Mesothelial cell of epicardium (in vitro differentiated cells): ENCODE data around the gene CNTFR. TPM values are rescaled to one million over a fixed set of nuclear protein-coding genes. Genes with fewer than 3 reads are reported as not detected.
A peak's percentile ranks its signal among the peaks of the same experiment; 100 is the strongest.
"Not testable (repeated sequence)": the region's sequence is repeated elsewhere in the genome, so short reads cannot be mapped to it uniquely, and the experiment has no call there.

ENCODE experiments used
- DNase-seq, 2 experiments: peaks; one replicate each; pipeline ENCODE4 v3.0.0; 2021; ENCODE audit warnings: low spot score in 2 of 2; ENCODE audit not compliant: unreplicated experiment in 2 of 2
- H3K27ac Mint-ChIP-seq: 2 replicates; pipeline ENCODE4 v1.8.0; 2021; ENCODE audit warnings: mixed read lengths
- H3K27me3 Mint-ChIP-seq: 2 replicates; pipeline ENCODE4 v1.8.0; 2021; ENCODE audit warnings: low read depth, mixed read lengths
- H3K36me3 Mint-ChIP-seq: 2 replicates; pipeline ENCODE4 v1.8.0; 2021; ENCODE audit warnings: mixed read lengths
- H3K4me1 Mint-ChIP-seq: 2 replicates; pipeline ENCODE4 v1.8.0; 2021; ENCODE audit warnings: mixed read lengths
- H3K4me3 Mint-ChIP-seq: 2 replicates; pipeline ENCODE4 v1.8.0; 2021; ENCODE audit warnings: mild to moderate bottlenecking, moderate library complexity, mixed read lengths
- H3K9me3 Mint-ChIP-seq: 2 replicates; pipeline ENCODE4 v1.8.0; 2021; ENCODE audit warnings: mixed read lengths
- CTCF ChIP-seq: fragments of 200-600 bp; sonication (generic); IDR thresholded peaks from one replicate; pipeline ENCODE4 v1.5.0; 2021; ENCODE audit warnings: antibody characterized with exemption; ENCODE audit not compliant: unreplicated experiment
- total RNA-seq: library from RNA; stranded (reverse); gene quantifications from 3 replicates; pipeline ENCODE4 v1.2.1, GENCODE V29; 2021

Gene CNTFR, protein sequence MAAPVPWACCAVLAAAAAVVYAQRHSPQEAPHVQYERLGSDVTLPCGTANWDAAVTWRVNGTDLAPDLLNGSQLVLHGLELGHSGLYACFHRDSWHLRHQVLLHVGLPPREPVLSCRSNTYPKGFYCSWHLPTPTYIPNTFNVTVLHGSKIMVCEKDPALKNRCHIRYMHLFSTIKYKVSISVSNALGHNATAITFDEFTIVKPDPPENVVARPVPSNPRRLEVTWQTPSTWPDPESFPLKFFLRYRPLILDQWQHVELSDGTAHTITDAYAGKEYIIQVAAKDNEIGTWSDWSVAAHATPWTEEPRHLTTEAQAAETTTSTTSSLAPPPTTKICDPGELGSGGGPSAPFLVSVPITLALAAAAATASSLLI
- 25.9 to 28.9 TPM (median 27.0 TPM) in 3 replicates for total RNA-seq

DNA sequence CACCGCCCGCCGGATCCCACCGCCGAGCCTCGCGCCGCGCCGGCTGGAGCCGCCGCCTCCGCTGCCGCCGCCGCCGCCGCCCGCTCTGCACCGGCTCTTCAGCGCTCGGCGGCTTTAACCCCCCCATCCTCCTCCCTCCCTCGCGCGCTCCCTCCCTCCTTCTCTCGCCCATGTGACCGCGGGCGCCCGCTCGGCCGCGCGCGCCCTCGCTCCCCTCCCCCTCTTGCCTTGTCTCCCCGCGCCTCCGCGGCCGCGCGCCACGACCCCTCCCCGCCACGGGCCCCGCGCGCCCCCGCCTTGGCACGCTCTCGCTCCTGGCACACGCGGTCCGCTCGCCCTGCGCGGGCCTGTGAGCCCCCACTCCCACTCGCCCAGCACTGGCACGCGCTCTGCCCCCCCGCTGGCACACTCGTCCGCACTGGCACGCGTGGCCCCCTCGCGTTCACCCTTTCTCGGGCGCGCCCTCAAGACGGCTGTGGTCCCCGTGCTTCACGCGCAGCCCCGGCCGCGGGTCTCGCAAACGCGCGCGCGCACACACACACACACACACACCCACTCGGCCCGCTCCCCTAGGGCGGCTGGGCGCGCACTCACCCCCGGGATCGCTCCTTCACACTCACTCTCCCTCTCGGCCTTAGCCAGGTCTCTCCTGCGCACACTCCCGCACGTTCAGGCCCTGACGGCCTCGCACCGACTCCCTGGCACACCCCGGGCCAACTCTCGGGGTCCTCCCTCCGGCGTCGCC is at the start of gene CNTFR:
Gene CNTFR, minus strand, starts transcription at position 89 of the 745 bp plus-strand sequence. CDS start 20,743 bp downstream, outside the sequence.
- DNase-seq, result peak in 1 of 2 experiments; percentile 62
- TF ChIP-seq CTCF, result no peak
- H3K27ac Mint-ChIP-seq, result peak within 1 kb of the TSS; percentile 41
- no peaks in the 10 kb centered on the region for H3K9me3 Mint-ChIP-seq
- H3K4me3 Mint-ChIP-seq, result peak within 1 kb of the TSS; percentile 85
- H3K4me1 Mint-ChIP-seq, result peaks cover 36% of the 10 kb centered on the region
- no peaks in the 10 kb centered on the region for H3K36me3 Mint-ChIP-seq
- H3K27me3 Mint-ChIP-seq, result peaks cover 88% of the 10 kb centered on the region

DNA sequence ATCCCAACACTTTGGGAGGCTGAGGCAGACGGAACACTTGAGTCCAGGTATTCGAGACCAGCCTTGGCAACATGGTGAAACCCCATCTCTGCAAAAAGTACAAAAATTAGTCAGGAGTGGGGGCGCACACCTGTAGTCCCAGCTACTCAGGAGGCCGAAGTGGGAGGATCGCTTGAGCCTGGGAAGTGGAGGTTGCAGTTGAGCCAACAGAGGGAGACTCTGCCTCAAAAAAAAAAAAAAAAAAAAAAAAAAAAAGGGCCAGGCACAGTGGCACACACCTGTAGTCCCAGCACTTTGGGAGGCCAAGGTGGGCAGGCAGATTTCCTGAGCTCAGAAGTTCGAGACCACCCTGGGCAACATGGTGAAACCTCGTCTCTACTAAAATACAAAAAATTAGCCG is 49.8 kb upstream of the CNTFR start:
- not testable (repeated sequence) for H3K4me3 Mint-ChIP-seq, DNase-seq, H3K27ac Mint-ChIP-seq, H3K27me3 Mint-ChIP-seq, H3K36me3 Mint-ChIP-seq, H3K9me3 Mint-ChIP-seq
- peaks cover 26% of the 10 kb centered on the region for H3K4me1 Mint-ChIP-seq

- peak overlapping the region; percentile 78 for H3K27ac Mint-ChIP-seq
- peaks cover 26% of the 10 kb centered on the region for H3K4me1 Mint-ChIP-seq
- no peaks in the 10 kb centered on the region for H3K9me3 Mint-ChIP-seq
- peak overlapping the region; percentile 78 for H3K4me3 Mint-ChIP-seq
- no peaks in the 10 kb centered on the region for H3K27me3 Mint-ChIP-seq
- DNase-seq, result no peak
- H3K36me3 Mint-ChIP-seq, result peaks cover 2% of the 10 kb centered on the region
- TF ChIP-seq CTCF, result no peak
Measured at GRCh38 chr9:34638138-34638445, 48.6 kb upstream of the CNTFR start.

GRCh38 chr9:34637356-34638137 is 48.0 kb upstream of the CNTFR start, which contains the start of gene SIGMAR1:
Gene SIGMAR1, minus strand, starts transcription at chr9:34637787. Its CDS starts 90 bp downstream, at chr9:34637697.
- Mint-ChIP-seq H3K4me3 (peak within 1 kb of the TSS; percentile 78), H3K4me1 (peaks cover 24% of the 10 kb centered on the region), H3K27me3 (peaks cover 3% of the 10 kb centered on the region), H3K9me3 (no peaks in the 10 kb centered on the region), H3K27ac (peak within 1 kb of the TSS; percentile 78), H3K36me3 (peaks cover 2% of the 10 kb centered on the region)
- TF ChIP-seq CTCF, result no peak
- DNase-seq, result peak; percentile 79 to 88

GRCh38 chr9:34636791-34637355 is 47.3 kb upstream of the CNTFR start:
- Mint-ChIP-seq H3K9me3 (no peaks in the 10 kb centered on the region), H3K4me3 (peak overlapping the region; percentile 78), H3K36me3 (peaks cover 2% of the 10 kb centered on the region), H3K27ac (peak overlapping the region; percentile 67), H3K27me3 (peaks cover 10% of the 10 kb centered on the region), H3K4me1 (peaks cover 24% of the 10 kb centered on the region)
- no peak for TF ChIP-seq CTCF
- no peak for DNase-seq
